HG03439 (cell line): Measurements from ENCODE around the gene HS6ST3.

ENCODE experiments used
- ATAC-seq: cut with Tn5 transposase; IDR thresholded peaks from one replicate; pipeline ENCODE4 v1.9.1; 2021; ENCODE audit warnings: mild to moderate bottlenecking, moderate library complexity; ENCODE audit not compliant: unreplicated experiment

Gene HS6ST3

DNA sequence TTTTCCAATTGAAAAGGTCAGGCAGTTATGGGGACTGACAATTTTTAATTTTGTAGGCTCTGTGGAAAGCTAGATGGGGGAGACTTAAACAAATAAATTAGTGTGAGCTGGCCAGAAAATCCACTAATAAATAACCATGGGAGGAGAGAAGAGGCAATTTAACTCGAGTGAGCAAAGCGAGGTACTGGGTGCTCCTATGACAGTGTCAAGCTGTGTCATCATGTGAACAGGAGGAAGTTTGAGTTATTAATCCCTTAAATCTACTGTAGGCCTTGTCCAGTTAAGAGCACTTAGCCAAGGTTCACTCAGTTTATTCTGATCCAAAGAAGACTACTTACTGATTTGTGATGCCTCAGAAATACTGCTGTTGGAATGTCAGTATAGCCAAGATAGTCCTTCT lies 781.6 kb downstream of the HS6ST3 start:
- no peak for ATAC-seq

DNA sequence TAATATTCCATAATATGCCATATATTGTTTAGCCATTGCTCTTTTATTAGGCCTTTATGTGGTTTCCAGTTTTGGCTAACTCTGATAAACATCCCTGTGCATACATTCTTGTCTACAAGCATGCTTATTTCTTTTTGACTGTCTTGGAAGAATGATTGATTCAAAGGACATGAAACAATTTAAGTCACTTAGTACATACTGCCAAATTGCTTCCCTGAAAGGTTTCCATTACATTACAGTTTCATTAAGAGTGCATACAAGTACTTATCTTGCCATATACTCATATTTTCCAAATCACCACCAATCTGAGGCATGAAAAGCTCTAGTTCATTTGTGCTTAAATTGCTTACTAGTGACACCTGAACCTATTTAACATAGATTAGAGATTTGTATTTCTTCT lies 790.5 kb downstream of the HS6ST3 start:
- ATAC-seq, result no peak
